Adrenal gland (tissue), 12 donors: Measurements from ENCODE around the gene GMEB2. TPM values are rescaled to one million over a fixed set of nuclear protein-coding genes. Genes with fewer than 3 reads are reported as not detected.

ENCODE experiments used
- DNase-seq, 7 donors: peaks; one replicate each; pipeline ENCODE4 v3.0.0-alpha.2; 2019 to 2020
- H3K27ac ChIP-seq, 5 donors: fragments of 200-600 bp; sonication (generic) in 4 of 5; 1 replicate in 3 of 5; 2 replicates in 2 of 5; pipeline versions ENCODE4 v1.5.1 to v1.8.0; 2016 to 2020; ENCODE audit warnings: mild to moderate bottlenecking in 1 of 5
- H3K27me3 ChIP-seq: fragments of 200-600 bp; 2 replicates; pipeline ENCODE4 v1.8.0; 2021
- H3K36me3 ChIP-seq, 2 donors: fragments of 200-600 bp; replicated peaks in 1 of 2; 1 replicate in 1 of 2; 2 replicates in 1 of 2; pipeline versions ENCODE4 v1.5.1 to v1.8.0; 2018 to 2022
- H3K4me1 ChIP-seq, 2 donors: fragments of 200-600 bp; replicated peaks in 1 of 2; 1 replicate in 1 of 2; 2 replicates in 1 of 2; pipeline versions ENCODE4 v1.5.1 to v1.8.0; 2018 to 2021
- H3K4me3 ChIP-seq, 4 donors: fragments of 200-600 bp; sonication (generic) in 3 of 4; one replicate each; pipeline ENCODE4 v1.5.1; 2016 to 2018
- H3K9me3 ChIP-seq, 3 donors: fragments of 200-600 bp; sonication (generic) in 1 of 3; replicated peaks in 1 of 3; 1 replicate in 2 of 3; 2 replicates in 1 of 3; pipeline versions ENCODE4 v1.5.1 to v1.8.0; 2016 to 2021
- CTCF ChIP-seq, 6 experiments: fragments of 450-650 bp in 4 of 6; fragments of 200-600 bp in 2 of 6; sonication (generic) in 1 of 6; IDR thresholded peaks; 1 replicate in 5 of 6; 2 replicates in 1 of 6; pipeline versions ENCODE4 v1.5.1 to v1.8.0; 2016 to 2021; ENCODE audit warnings: antibody characterized with exemption in 6 of 6, mild to moderate bottlenecking in 2 of 6, moderate library complexity in 1 of 6
- POLR2A ChIP-seq, 2 donors: fragments of 450-650 bp; IDR thresholded peaks; one replicate each; pipeline ENCODE4 v1.6.1; 2017; ENCODE audit warnings: antibody characterized with exemption in 2 of 2, mild to moderate bottlenecking in 2 of 2, moderate library complexity in 1 of 2
- WGBS, 4 donors: extraction: QIAGEN DNeasy Blood & Tissue Kit in 2 of 4; methylation state at CpG; one replicate each; pipeline versions ENCODE4 v1.1.5 to v1.1.7; 2013 to 2017; 5-methylcytosine and 5-hydroxymethylcytosine counted together
- intact Hi-C, 2 donors: fragments of 100-400 bp; cut with DNase I; formaldehyde crosslinking; loops; one replicate each; pipeline versions ENCODE4 v1.14.1 to v1.15.0; 2022 to 2023
- polyA plus RNA-seq, 3 donors: library from polyadenylated mRNA; stranded (reverse); fragments of 200-250 nt in 2 of 3; fragments of 350-450 nt in 1 of 3; fragmentation: Illumina TruSeq in 1 of 3; extraction: RNeasy Lipid Tissue Mini Kit (QIAGEN cat#74804) in 1 of 3; gene quantifications; one replicate each; pipeline ENCODE4 v1.2.3, GENCODE V29; 2013 to 2014
- total RNA-seq, 9 donors: library from RNA; depleted of rRNA in 4 of 9; stranded (reverse); fragments of >200 nt in 4 of 9; fragments of 120-200 nt in 1 of 9; fragmentation: NEBNext Ultra II Directional in 1 of 9; extraction: Animal tissue kit (Norgen Biotek cat#: 25700) in 1 of 9; gene quantifications; one replicate each; pipeline versions ENCODE4 v1.1.0 to v1.2.4, GENCODE V29; 2013 to 2023
- donor health status: healthy with polysubstance abuse.
- donor health status: Bipolar disorder and iron deficiency.
- donor health status: DM: yes; HTN: yes; CAD: no.
- donor health status: DM: no; HTN: no; CAD: no.
- donor health status: DM: no; HTN: no; CAD: no.
- donor health status: DM: yes; HTN: yes; CAD: no.

The GMEB2 gene
- total and polyA plus RNA-seq, 12 donors, result 4.2 to 18.2 (median 12.5) TPM

GRCh38 chr20:63565021-63565698 is 61.7 kb downstream of the GMEB2 start:
- no peaks in the 10 kb centered on the region for H3K9me3 ChIP-seq
- no peak overlapping the region for H3K27ac ChIP-seq
- H3K36me3 ChIP-seq, result peaks cover 0 to 38% of the 10 kb centered on the region in 2 donors
- DNase-seq, result no peak
- no peaks in the 10 kb centered on the region for H3K27me3 ChIP-seq
- intact Hi-C loops, result no loop called here
- no peak for TF ChIP-seq POLR2A (IDR thresholded peaks at IDR 0.05)
- no peak for TF ChIP-seq CTCF (IDR thresholded peaks at IDR 0.05)
- H3K4me1 ChIP-seq, result no peaks in the 10 kb centered on the region
- H3K4me3 ChIP-seq, result no peak overlapping the region
- 95 to 97% (median 95%) methylated on average over 25 to 61 of the region's 61 CpGs for WGBS, 4 donors

DNA sequence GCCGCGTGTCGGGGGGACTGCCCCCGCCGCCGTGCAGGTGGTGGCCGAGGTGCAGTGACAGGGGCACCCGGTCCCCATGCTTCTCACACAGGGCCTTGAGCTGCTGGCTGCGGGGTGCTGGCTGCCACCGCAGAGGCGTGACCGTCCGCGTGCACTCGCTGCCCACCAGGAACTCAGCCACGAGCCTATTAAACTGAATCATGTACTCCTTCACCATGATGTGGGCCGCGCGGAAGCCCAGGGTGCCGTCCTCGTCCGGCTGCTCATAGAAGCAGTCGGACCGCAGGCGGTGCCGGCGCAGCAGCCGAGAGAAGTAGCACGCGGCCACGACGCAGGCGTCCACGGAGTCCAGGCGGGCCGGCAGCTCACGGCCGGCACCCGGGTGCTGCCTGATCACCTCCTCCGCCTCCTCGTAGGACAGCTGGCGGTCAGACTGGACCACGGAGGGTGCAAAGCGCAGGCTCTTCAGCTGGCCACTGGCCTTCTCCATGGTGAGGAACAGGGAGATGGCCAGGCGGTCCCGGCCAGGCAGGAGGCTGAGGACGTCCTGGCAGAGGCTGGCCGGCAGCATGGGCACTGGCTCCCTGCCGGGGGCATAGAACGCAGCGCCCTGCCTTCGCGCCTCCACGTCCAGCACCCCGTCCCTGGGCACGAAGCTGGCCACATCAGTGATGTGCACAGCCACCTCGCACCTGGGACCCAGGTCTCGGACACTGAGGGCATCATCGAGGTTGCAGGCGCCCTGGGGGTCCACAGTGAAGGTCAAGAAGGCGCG is 62.7 kb downstream of the GMEB2 start:
- Histone ChIP-seq H3K4me1 (no peaks in the 10 kb centered on the region), H3K36me3 (peaks cover 0 to 42% of the 10 kb centered on the region in 2 donors), H3K9me3 (no peaks in the 10 kb centered on the region), H3K27ac (no peak overlapping the region), H3K27me3 (no peaks in the 10 kb centered on the region), H3K4me3 (no peak overlapping the region)
- intact Hi-C loops, result no loop called here
- no peak for DNase-seq
- TF ChIP-seq POLR2A (IDR thresholded peaks at IDR 0.05) (no peak), CTCF (IDR thresholded peaks at IDR 0.05) (no peak)
- WGBS, 4 donors, result 95 to 100% (median 97%) methylated on average over 21 to 62 of the region's 62 CpGs

DNA sequence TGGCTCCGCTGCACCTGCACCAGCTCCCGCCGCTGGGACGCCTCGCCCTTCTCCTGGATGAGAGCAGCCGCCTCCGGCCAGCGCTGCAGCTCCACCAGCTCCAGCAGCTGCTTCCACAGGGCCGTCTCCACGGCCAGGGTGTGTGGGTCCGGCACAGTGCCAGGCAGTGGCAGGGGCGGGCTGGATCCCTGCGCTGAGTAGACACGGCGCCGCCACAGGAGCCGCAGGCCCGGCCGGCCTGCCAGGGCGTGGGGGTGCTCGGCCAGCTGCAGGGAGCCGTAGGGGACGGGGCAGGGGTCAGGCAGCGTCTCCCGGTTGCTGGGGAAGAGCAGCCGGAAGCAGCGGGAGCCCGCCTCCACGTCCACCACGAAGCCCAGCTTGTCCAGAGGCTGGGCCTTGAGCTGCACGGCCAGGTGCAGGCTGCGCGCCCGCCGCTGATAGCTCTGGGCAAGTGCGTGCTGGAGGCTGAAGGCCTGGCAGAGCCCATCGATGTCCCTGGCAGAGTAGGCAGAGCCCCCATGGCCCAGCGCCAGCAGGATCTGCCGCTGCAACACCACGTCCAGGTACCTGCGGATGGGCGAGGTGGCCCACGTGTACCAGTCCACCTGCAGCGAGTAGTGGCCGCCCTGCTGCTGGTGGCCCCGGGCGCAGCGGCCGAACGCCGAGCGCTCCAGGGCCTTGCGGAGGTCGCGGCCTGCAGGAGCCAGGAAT is 63.5 kb downstream of the GMEB2 start:
- Histone ChIP-seq H3K4me1 (no peaks in the 10 kb centered on the region), H3K9me3 (no peaks in the 10 kb centered on the region), H3K27ac (no peak overlapping the region), H3K27me3 (no peaks in the 10 kb centered on the region), H3K36me3 (peaks cover 0 to 42% of the 10 kb centered on the region in 2 donors), H3K4me3 (no peak overlapping the region)
- intact Hi-C loops, result no loop called here
- 94 to 98% (median 95%) methylated on average over 7 to 55 of the region's 55 CpGs for WGBS, 4 donors
- no peak for DNase-seq
- TF ChIP-seq POLR2A (IDR thresholded peaks at IDR 0.05) (no peak), CTCF (IDR thresholded peaks at IDR 0.05) (no peak)
